DMS53 (cell line): ENCODE measurements around the gene EMILIN1.

ENCODE experiments used
- DNase-seq: peaks from one replicate; lab custom pipeline; 2025; lab: John Stamatoyannopoulos, UW

Gene EMILIN1

DNA sequence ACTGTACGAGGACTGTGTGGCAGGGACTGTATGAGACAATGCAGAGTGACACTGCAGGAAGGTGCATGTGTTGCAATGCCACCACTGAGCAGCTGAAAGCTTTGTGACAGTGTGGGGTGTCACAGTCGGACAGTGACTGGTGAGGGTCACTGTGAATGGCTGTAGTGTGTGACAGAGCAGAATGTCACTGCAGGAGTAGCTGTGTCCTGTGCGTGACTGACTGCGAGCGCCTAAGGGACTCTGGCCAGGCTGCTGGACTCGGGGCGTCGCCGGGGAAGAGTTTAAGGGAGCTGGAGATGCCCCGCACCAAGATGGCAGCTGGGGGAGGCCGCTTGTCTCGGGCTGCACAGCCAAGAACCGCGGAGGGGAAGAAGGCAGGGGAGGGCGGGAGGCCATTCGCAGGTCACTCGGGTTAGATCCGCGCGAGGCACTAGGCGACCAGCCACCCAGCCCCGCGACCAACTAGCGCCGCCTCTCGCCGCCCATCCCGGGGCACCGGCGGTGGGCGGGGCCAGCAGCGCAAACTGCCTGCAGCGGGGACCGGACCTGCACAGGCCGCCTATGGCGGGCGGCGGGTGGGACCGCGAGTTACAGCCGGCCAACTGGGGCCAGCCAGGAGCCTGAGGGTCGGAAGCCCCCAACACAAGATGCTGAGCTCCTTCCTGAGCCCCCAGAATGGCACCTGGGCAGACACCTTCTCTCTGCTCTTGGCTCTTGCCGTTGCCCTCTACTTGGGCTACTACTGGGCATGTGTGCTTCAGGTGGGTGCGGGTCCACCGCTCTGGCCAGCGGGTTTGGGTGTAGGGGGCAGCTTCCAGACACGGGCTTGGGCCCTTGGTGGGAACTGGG lies 45.1 kb downstream of the EMILIN1 start, which contains the start of gene ABHD1:
Gene ABHD1, plus strand, starts transcription at position 514 of the 849 bp plus-strand sequence. Its CDS starts 134 bp downstream, at position 648.
- DNase-seq: peak; percentile 72

DNA sequence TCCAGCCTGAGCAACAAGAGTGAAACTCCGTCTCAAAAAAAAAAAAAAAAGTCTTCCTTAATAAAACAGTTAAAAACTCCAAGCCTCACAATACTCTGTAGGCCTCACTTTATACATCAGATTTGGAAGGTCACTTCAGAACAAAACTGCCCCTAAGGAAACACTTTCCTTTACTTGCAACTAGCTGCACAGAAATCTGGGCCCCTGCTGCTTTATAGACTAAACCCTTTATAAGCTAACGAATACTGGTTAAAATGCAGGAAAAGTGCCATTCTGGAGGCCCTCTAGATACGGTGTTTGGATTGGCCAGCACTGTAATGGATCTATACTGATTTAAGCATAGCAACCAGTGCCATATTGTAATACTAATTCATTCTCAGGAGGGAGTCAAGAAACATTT lies 46.7 kb downstream of the EMILIN1 start:
- no peak for DNase-seq

- no peak for DNase-seq
Measured at GRCh38 chr2:27126252-27126710, 47.9 kb downstream of the EMILIN1 start.

DNA sequence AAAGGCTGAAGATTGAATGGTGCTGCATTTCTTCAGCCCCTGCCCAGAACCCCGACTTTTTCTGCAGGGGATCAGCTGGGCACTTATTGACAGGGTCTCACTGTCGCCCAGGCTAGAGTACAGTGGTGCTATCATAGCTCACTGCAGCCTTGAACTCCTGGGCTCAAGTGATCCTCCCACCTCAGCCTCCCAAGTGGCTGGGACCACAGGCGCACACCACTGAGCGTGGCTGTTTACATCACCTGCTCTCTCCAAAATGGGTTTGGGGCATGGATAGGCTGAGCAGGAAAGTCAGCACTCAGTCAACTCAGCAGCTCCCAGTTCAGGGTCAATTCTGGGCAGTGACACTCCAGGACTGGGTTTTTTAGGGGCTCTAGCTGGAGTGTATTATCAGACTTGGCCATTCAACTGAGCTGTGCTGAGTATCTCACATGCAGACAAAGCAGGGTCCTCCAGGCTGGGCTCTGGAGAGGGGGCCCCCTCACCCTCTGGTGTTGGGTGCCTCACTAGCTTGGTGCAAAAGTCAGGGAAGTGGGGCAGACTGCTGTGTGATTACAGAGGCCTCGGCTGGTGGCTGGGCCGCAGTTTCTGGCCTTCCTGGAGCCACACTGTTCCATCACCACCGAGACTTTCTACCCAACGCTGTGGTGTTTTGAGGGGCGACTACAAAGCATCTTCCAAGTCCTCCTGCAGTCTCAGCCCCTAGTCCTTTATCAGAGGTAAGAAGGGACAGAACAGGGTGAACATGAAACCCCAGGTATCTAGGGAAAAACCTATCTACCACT lies 49.7 kb downstream of the EMILIN1 start:
- DNase-seq: no peak

DNA sequence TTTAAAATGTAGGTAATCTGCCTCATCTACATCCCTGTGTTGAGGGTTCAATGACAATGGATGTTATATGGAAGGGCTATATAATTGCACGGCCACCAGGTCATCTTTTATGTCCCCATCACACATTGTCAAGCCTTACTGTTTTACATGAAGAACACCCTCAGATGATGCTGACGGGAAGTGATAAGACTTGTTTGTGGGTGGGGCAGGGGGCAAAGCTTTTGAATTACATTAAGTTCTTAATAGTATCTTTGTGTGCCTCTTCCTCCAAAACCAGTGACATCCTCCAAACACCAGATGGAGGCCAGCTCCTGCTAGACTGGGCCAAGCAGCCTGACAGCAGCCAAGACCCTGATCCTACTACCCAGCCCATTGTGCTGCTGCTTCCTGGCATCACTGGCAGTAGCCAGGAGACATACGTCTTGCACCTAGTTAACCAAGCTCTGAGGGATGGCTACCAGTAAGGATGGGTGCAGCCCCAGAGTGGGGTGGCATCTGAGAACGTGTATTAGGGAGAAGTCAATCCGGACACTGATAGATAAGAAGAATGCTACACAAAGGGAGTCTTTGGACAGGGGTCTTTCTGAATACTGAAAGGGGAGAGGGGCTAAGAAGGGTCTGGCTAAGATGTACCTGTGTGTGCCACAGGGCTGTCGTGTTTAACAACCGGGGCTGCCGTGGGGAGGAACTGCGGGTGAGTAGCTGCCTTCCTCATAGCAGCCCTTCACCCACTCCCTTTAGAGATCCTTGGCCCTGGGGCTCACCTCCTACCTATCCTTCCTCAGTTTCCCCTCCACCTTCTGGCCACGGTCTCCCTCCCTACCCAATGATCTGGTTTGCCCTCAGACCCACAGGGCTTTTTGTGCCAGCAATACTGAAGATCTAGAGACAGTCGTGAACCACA lies 50.5 kb downstream of the EMILIN1 start:
- no peak for DNase-seq

DNA sequence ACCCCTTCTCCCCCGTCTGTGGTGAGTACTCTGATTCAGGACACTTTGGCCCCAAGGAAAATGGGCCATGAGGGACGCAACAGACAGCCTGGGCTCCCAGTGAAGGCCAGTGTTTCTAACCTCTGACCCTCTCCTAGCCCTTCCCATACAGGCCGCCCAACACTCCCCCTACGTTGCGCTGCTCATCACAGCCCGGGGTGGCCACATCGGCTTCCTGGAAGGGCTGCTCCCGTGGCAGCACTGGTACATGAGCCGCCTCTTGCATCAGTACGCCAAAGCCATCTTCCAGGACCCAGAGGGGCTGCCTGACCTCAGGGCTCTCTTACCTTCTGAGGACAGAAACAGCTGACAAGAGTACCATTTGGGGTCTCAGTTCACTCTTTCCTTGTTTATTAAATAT lies 52.0 kb downstream of the EMILIN1 start:
- no peak for DNase-seq

DNA sequence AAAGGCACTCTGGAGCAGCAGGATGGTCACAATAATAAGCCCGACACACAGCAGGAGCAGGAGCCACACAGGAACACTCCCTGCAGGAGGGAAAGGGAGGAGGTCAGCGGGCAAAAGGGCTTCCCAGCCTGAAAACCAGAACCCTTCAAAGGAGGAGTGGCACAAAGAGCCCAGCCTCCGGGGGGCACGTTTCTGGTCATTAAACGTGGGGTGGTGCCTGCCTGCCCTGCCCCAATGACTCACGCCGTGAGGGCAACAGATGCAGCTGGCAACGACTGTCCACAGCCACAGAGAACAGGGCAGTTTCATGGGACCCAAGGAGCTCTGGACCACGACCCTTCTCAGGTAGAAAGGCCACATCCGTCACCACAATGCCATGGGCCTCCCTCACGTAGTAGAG lies 53.0 kb downstream of the EMILIN1 start:
- no peak for DNase-seq

GRCh38 chr2:27133195-27133875 lies 54.9 kb downstream of the EMILIN1 start:
- peak; percentile 25 for DNase-seq

- DNase-seq: peak; percentile 96
Measured at GRCh38 chr2:27133905-27134780, 55.7 kb downstream of the EMILIN1 start, which contains the start of gene PREB. Gene PREB, minus strand, starts transcription at chr2:27134636. Its CDS starts 215 bp downstream, at chr2:27134421.

GRCh38 chr2:27134781-27135477 lies 56.5 kb downstream of the EMILIN1 start:
- no peak for DNase-seq

GRCh38 chr2:27135478-27135955 lies 57.1 kb downstream of the EMILIN1 start:
- no peak for DNase-seq
